Neural cell (in vitro differentiated cells): ENCODE data around the gene RBMX. TPM values are rescaled to one million over a fixed set of nuclear protein-coding genes. Genes with fewer than 3 reads are reported as not detected.

Source experiments
- H2AFZ ChIP-seq: fragments of 200-600, 300-800 bp; sonication (generic), shearing (Covaris generic); 2 replicates; pipeline ENCODE4 v1.6.0; 2014; ENCODE audit warnings: low read depth, mild to moderate bottlenecking, antibody characterized with exemption, low read length, moderate library complexity
- H3F3A ChIP-seq: fragments of 200-600 bp; shearing (Covaris generic); 2 replicates; pipeline ENCODE4 v1.6.1; 2016; ENCODE audit warnings: mild to moderate bottlenecking, moderate library complexity, mixed read lengths, antibody characterized with exemption, low read length; ENCODE audit not compliant: insufficient read depth, poor library complexity, severe bottlenecking
- H3K27ac ChIP-seq: fragments of 200-600, 300-800 bp; sonication (generic), shearing (Covaris generic); 2 replicates; pipeline ENCODE4 v1.5.1; 2014; ENCODE audit warnings: mild to moderate bottlenecking, low read length, moderate library complexity
- H3K27me3 ChIP-seq: fragments of 300-800, 200-600 bp; sonication (generic), shearing (Covaris generic); 2 replicates; pipeline ENCODE4 v1.6.0; 2014; ENCODE audit warnings: mild to moderate bottlenecking, low read depth, low read length, moderate library complexity; ENCODE audit not compliant: insufficient read depth
- H3K36me3 ChIP-seq: fragments of 300-800, 200-600 bp; sonication (generic), shearing (Covaris generic); 2 replicates; pipeline ENCODE4 v1.5.1; 2014; ENCODE audit warnings: mild to moderate bottlenecking, antibody characterized with exemption, low read length, moderate library complexity; ENCODE audit not compliant: insufficient read depth
- H3K4me2 ChIP-seq: fragments of 300-800, 200-600 bp; sonication (generic), shearing (Covaris generic); 2 replicates; pipeline ENCODE4 v1.6.0; 2014; ENCODE audit warnings: mild to moderate bottlenecking, low read length
- H3K4me3 ChIP-seq: fragments of 300-800, 200-600 bp; sonication (generic), shearing (Covaris generic); 2 replicates; pipeline ENCODE4 v1.5.1; 2014; ENCODE audit warnings: mild to moderate bottlenecking, low read length, moderate library complexity
- H3K79me2 ChIP-seq: fragments of 200-600 bp; shearing (Covaris generic); replicated peaks from 2 replicates; pipeline ENCODE4 v1.6.0; 2014; ENCODE audit warnings: mild to moderate bottlenecking, low read length, moderate library complexity; ENCODE audit not compliant: insufficient read depth
- H3K9ac ChIP-seq: fragments of 300-800, 200-600 bp; sonication (generic), shearing (Covaris generic); 2 replicates; pipeline ENCODE4 v1.6.1; 2016; ENCODE audit warnings: mild to moderate bottlenecking, low read length, mixed read lengths
- H3K9me2 ChIP-seq: fragments of 200-600 bp; shearing (Covaris generic); 2 replicates; pipeline ENCODE4 v1.6.1; 2016; ENCODE audit warnings: mild to moderate bottlenecking, low read length, mixed read lengths; ENCODE audit not compliant: insufficient read depth
- H3K9me3 ChIP-seq: fragments of 200-600, 300-800 bp; sonication (generic), shearing (Covaris generic); 2 replicates; pipeline ENCODE4 v1.6.1; 2016; ENCODE audit warnings: mild to moderate bottlenecking, mixed run types, low read length, moderate library complexity, mixed read lengths
- H4K20me1 ChIP-seq: fragments of 200-600 bp; shearing (Covaris generic); 2 replicates; pipeline ENCODE4 v1.6.1; 2016; ENCODE audit warnings: mild to moderate bottlenecking, mixed run types; ENCODE audit not compliant: insufficient read depth
- EP300 ChIP-seq: fragments of 450-650 bp; conservative IDR thresholded peaks from 2 replicates; pipeline ENCODE4 v1.6.1; 2014; ENCODE audit warnings: antibody characterized with exemption, mild to moderate bottlenecking, moderate library complexity; ENCODE audit not compliant: poor library complexity, severe bottlenecking
- EZH2 ChIP-seq: fragments of 200-600, 300-800 bp; shearing (Covaris generic), sonication (generic); IDR thresholded peaks from 2 replicates; pipeline ENCODE4 v1.6.1; 2014; ENCODE audit warnings: antibody characterized with exemption, low read length, borderline replicate concordance, mild to moderate bottlenecking; ENCODE audit not compliant: insufficient read depth, poor library complexity, severe bottlenecking
- MXI1 ChIP-seq: fragments of 450-650 bp; conservative IDR thresholded peaks from 2 replicates; pipeline ENCODE4 v1.6.1; 2014; ENCODE audit warnings: antibody characterized with exemption, mild to moderate bottlenecking; ENCODE audit not compliant: poor library complexity, severe bottlenecking
- POLR2AphosphoS5 ChIP-seq: IDR thresholded peaks from 2 replicates; pipeline ENCODE4 v1.6.1; 2012
- RAD21 ChIP-seq: fragments of 450-650 bp; conservative IDR thresholded peaks from 2 replicates; pipeline ENCODE4 v1.6.1; 2014; ENCODE audit warnings: antibody characterized with exemption, mild to moderate bottlenecking, moderate library complexity
- SMC3 ChIP-seq: fragments of 450-650 bp; conservative IDR thresholded peaks from 2 replicates; pipeline ENCODE4 v1.6.1; 2014; ENCODE audit warnings: antibody characterized with exemption, mild to moderate bottlenecking, moderate library complexity; ENCODE audit not compliant: poor library complexity
- TAF1 ChIP-seq: IDR thresholded peaks from 2 replicates; pipeline ENCODE4 v1.6.1; 2012; ENCODE audit warnings: low read depth
- polyA plus RNA-seq: library from polyadenylated mRNA; depleted of rRNA; stranded (reverse); fragments of >200 nt; gene quantifications from 2 replicates; pipeline ENCODE4 v1.2.3, GENCODE V29; 2014
- TF ChIP-seq, protein P1 (sequence below): IDR thresholded peaks from 2 replicates; pipeline ENCODE4 v1.6.1; 2012; ENCODE audit warnings: borderline replicate concordance
- TF ChIP-seq, protein P2 (sequence below): fragments of 450-650 bp; IDR thresholded peaks from 2 replicates; pipeline ENCODE4 v1.5.1; 2014; ENCODE audit warnings: antibody characterized with exemption, mild to moderate bottlenecking, moderate library complexity; ENCODE audit not compliant: poor library complexity, severe bottlenecking

RBMX gene
- polyA plus RNA-seq, 1 donor from 2014 or later = 875 TPM

DNA sequence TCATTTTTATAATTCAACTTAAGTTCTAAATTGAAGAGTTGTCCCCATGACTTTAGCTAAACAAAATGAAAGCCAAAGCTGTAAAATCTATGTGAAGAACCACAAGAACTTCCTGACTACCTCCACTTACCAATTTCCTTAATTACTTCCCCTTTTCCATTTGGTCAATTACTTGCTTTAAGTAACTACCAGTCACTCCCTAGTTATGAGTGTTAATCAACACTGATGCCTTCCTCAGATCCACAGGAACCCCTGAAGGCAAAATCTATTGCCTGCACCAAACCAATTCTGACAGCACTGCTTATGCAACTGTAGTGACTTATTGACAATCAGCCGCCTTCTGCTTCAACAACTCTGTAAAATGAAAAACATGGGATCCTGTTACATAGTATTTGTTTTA is 10.5 kb downstream of the RBMX start (continued):
- TF ChIP-seq, protein P1, sequence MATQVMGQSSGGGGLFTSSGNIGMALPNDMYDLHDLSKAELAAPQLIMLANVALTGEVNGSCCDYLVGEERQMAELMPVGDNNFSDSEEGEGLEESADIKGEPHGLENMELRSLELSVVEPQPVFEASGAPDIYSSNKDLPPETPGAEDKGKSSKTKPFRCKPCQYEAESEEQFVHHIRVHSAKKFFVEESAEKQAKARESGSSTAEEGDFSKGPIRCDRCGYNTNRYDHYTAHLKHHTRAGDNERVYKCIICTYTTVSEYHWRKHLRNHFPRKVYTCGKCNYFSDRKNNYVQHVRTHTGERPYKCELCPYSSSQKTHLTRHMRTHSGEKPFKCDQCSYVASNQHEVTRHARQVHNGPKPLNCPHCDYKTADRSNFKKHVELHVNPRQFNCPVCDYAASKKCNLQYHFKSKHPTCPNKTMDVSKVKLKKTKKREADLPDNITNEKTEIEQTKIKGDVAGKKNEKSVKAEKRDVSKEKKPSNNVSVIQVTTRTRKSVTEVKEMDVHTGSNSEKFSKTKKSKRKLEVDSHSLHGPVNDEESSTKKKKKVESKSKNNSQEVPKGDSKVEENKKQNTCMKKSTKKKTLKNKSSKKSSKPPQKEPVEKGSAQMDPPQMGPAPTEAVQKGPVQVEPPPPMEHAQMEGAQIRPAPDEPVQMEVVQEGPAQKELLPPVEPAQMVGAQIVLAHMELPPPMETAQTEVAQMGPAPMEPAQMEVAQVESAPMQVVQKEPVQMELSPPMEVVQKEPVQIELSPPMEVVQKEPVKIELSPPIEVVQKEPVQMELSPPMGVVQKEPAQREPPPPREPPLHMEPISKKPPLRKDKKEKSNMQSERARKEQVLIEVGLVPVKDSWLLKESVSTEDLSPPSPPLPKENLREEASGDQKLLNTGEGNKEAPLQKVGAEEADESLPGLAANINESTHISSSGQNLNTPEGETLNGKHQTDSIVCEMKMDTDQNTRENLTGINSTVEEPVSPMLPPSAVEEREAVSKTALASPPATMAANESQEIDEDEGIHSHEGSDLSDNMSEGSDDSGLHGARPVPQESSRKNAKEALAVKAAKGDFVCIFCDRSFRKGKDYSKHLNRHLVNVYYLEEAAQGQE = no peak

DNA sequence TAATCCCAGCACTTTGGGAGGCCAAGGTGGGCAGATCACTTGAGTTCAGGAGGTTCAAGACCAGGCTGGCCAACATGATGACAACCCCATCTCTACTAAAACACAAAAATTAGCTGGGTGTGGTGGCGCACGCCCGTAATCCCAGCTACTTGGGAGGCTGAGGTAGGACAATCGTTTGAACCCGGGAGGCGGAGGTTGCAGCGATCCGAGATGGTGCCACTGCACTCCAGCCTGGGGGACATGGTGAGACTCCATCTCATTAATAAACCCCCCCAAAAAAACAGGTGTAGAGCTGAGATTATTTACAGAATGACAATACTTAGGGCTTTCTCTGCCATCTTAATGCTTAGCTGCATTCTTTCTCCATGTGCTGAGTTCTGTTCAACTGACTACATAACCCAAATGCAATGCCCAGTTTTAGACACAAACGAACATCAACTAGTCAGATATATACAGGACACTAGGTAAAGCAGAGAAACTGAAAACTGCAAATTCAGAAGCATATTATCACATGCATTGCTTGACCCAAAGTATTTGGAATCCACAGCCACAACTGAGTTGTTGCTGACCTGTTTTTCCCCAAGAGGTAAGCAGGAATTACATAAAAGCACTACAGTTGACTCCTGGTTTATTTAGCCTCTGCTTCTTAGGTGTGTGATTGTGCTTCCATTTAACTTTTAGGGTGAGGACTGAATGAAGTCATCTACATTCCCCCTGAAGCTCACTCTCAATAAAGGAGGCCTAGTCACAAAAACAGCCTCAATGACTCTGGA is 12.1 kb downstream of the RBMX start:
- TF ChIP-seq POLR2AphosphoS5 (no peak), EP300 (no peak), MXI1 (no peak), TAF1 (no peak), SMC3 (no peak), EZH2 (no peak), RAD21 (no peak)
- TF ChIP-seq, protein P1 = no peak
- TF ChIP-seq, protein P2, sequence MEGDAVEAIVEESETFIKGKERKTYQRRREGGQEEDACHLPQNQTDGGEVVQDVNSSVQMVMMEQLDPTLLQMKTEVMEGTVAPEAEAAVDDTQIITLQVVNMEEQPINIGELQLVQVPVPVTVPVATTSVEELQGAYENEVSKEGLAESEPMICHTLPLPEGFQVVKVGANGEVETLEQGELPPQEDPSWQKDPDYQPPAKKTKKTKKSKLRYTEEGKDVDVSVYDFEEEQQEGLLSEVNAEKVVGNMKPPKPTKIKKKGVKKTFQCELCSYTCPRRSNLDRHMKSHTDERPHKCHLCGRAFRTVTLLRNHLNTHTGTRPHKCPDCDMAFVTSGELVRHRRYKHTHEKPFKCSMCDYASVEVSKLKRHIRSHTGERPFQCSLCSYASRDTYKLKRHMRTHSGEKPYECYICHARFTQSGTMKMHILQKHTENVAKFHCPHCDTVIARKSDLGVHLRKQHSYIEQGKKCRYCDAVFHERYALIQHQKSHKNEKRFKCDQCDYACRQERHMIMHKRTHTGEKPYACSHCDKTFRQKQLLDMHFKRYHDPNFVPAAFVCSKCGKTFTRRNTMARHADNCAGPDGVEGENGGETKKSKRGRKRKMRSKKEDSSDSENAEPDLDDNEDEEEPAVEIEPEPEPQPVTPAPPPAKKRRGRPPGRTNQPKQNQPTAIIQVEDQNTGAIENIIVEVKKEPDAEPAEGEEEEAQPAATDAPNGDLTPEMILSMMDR = no peak
- Histone ChIP-seq H3K9me2 (no peaks in the 10 kb centered on the region), H3K27ac (no peak overlapping the region), H2AFZ (no peak overlapping the region), H3K4me2 (no peak overlapping the region), H3K27me3 (no peaks in the 10 kb centered on the region), H3F3A (no peaks in the 10 kb centered on the region), H3K79me2 (no peaks in the 10 kb centered on the region), H3K4me3 (no peak overlapping the region), H4K20me1 (no peaks in the 10 kb centered on the region), H3K9me3 (no peaks in the 10 kb centered on the region), H3K36me3 (no peaks in the 10 kb centered on the region), H3K9ac (no peak overlapping the region)
